Panc1 (cell line): ENCODE results near the gene PHACTR2. TPM values are rescaled to one million over a fixed set of nuclear protein-coding genes. Genes with fewer than 3 reads are reported as not detected.
A peak's percentile ranks its signal among the peaks of the same experiment; 100 is the strongest.

Source experiments
- ATAC-seq: fragments of 200-7000 bp; cut with Tn5 transposase; 2 replicates; pipeline ENCODE4 v1.9.1; 2020; ENCODE audit warnings: mild to moderate bottlenecking, moderate library complexity
- BruUV-seq: library from RNA; stranded (reverse); fragments of 400-500 nt; replicated peaks from 2 replicates; lab custom pipeline; 2021; lab: Mats Ljungman, UMichigan
- CTCF ChIA-PET: fragments of 300-600 bp; sonication (Branson Sonifier 250); formaldehyde crosslinking; loops from one replicate; lab custom pipeline; 2022; ENCODE audit warnings: antibody characterized with exemption; lab: Charles Lee
- POLR2A ChIA-PET: fragments of 300-600 bp; sonication (Branson Sonifier 250); formaldehyde crosslinking; loops from one replicate; lab custom pipeline; 2022; ENCODE audit warnings: antibody characterized with exemption; lab: Charles Lee
- DNase-seq: peaks from one replicate; pipeline ENCODE4 v3.0.0-alpha.2; 2010; ENCODE audit warnings: low read depth, low spot score
- H3K27ac ChIP-seq: 2 replicates; pipeline ENCODE4 v1.5.1; 2011; ENCODE audit warnings: mild to moderate bottlenecking, low read length, inconsistent platforms
- H3K27me3 ChIP-seq: fragments of 200-500 bp; sonication (Bioruptor generic); 2 replicates; pipeline ENCODE4 v1.6.0; 2014; ENCODE audit warnings: low read length, inconsistent platforms; ENCODE audit not compliant: control insufficient read depth, insufficient read depth
- H3K36me3 ChIP-seq: fragments of 200-500 bp; sonication (Bioruptor generic); 2 replicates; pipeline ENCODE4 v1.5.1; 2014; ENCODE audit warnings: inconsistent platforms, mild to moderate bottlenecking, low read length, moderate library complexity; ENCODE audit not compliant: control insufficient read depth, insufficient read depth
- H3K4me1 ChIP-seq: 2 replicates; pipeline ENCODE4 v1.5.1; 2011; ENCODE audit warnings: inconsistent platforms, mild to moderate bottlenecking, low read length, moderate library complexity; ENCODE audit not compliant: control insufficient read depth, insufficient read depth
- H3K4me3 ChIP-seq, 2 experiments: 2 replicates each; pipeline ENCODE4 v1.5.1; 2011 to 2012; ENCODE audit warnings: low read depth in 2 of 2, low read length in 2 of 2, mild to moderate bottlenecking in 2 of 2, inconsistent platforms in 1 of 2, moderate library complexity in 1 of 2
- H3K9me3 ChIP-seq: fragments of 200-500 bp; sonication (Bioruptor generic); 2 replicates; pipeline ENCODE4 v1.5.1; 2014; ENCODE audit warnings: low read depth, mild to moderate bottlenecking, inconsistent platforms, low read length, moderate library complexity; ENCODE audit not compliant: control insufficient read depth, insufficient read depth
- POLR2AphosphoS5 ChIP-seq: IDR thresholded peaks from 2 replicates; pipeline ENCODE4 v1.6.1; 2012; ENCODE audit warnings: mild to moderate bottlenecking, low read depth, low read length, moderate library complexity
- SIN3A ChIP-seq: IDR thresholded peaks from 2 replicates; pipeline ENCODE4 v1.6.1; 2012; ENCODE audit warnings: low read depth, mild to moderate bottlenecking, low read length, moderate library complexity, borderline replicate concordance; ENCODE audit not compliant: insufficient read depth
- TCF7L2 ChIP-seq: IDR thresholded peaks from 2 replicates; pipeline ENCODE4 v1.6.1; 2011; ENCODE audit warnings: mild to moderate bottlenecking, low read depth, low read length, inconsistent platforms
- in situ Hi-C: cut with HindIII; loops from 2 replicates; pipeline ENCODE4 v1.10.0; 2016; ENCODE audit warnings: low sequenced_read_pairs, low pct_unique_long_range_greater_than_20kb
- intact Hi-C: fragments of 100-400 bp; cut with micrococcal nuclease; formaldehyde crosslinking; loops from one replicate; pipeline ENCODE4 v1.10.0; 2022; ENCODE audit not compliant: unreplicated experiment
- total RNA-seq: library from RNA; stranded (reverse); gene quantifications from one replicate; pipeline ENCODE4 v1.2.1, GENCODE V29; 2021; ENCODE audit not compliant: unreplicated experiment
- TF ChIP-seq, protein P1 (sequence below): fragments of 450-650 bp; IDR thresholded peaks from 2 replicates; pipeline ENCODE4 v1.5.1; 2017; ENCODE audit warnings: mild to moderate bottlenecking
- TF ChIP-seq, protein P2 (sequence below), 2 experiments: IDR thresholded peaks; 2 replicates each; pipeline ENCODE4 v1.6.1; 2011 to 2012; ENCODE audit warnings: low read depth in 2 of 2, control low read depth in 1 of 2, low read length in 1 of 2, mild to moderate bottlenecking in 1 of 2, moderate library complexity in 1 of 2; ENCODE audit not compliant: insufficient read depth in 1 of 2

The PHACTR2 gene
- total RNA-seq, 1 experiment from 2014 or later = 59.9 TPM

GRCh38 chr6:143822584-143823024, 144.8 kb downstream of the PHACTR2 start:
- DNase-seq (no peak), ATAC-seq (no peak)
- in situ Hi-C loops = no loop called here
- Histone ChIP-seq H3K4me1 (peaks cover 10% of the 10 kb centered on the region), H3K27me3 (no peaks in the 10 kb centered on the region), H3K36me3 (no peaks in the 10 kb centered on the region; the same call in 1 of the 2 replicates), H3K9me3 (no peaks in the 10 kb centered on the region), H3K4me3 (no peak overlapping the region), H3K27ac (no peak overlapping the region; the same call in 1 of the 2 replicates)
- CTCF ChIA-PET = no interaction called here
- intact Hi-C loops = no loop called here
- BruUV-seq = no TSS peak
- POLR2A ChIA-PET = no interaction called here
- TF ChIP-seq, protein P1, sequence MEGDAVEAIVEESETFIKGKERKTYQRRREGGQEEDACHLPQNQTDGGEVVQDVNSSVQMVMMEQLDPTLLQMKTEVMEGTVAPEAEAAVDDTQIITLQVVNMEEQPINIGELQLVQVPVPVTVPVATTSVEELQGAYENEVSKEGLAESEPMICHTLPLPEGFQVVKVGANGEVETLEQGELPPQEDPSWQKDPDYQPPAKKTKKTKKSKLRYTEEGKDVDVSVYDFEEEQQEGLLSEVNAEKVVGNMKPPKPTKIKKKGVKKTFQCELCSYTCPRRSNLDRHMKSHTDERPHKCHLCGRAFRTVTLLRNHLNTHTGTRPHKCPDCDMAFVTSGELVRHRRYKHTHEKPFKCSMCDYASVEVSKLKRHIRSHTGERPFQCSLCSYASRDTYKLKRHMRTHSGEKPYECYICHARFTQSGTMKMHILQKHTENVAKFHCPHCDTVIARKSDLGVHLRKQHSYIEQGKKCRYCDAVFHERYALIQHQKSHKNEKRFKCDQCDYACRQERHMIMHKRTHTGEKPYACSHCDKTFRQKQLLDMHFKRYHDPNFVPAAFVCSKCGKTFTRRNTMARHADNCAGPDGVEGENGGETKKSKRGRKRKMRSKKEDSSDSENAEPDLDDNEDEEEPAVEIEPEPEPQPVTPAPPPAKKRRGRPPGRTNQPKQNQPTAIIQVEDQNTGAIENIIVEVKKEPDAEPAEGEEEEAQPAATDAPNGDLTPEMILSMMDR = no peak
- TF ChIP-seq TCF7L2 = no peak
- TF ChIP-seq, protein P2, sequence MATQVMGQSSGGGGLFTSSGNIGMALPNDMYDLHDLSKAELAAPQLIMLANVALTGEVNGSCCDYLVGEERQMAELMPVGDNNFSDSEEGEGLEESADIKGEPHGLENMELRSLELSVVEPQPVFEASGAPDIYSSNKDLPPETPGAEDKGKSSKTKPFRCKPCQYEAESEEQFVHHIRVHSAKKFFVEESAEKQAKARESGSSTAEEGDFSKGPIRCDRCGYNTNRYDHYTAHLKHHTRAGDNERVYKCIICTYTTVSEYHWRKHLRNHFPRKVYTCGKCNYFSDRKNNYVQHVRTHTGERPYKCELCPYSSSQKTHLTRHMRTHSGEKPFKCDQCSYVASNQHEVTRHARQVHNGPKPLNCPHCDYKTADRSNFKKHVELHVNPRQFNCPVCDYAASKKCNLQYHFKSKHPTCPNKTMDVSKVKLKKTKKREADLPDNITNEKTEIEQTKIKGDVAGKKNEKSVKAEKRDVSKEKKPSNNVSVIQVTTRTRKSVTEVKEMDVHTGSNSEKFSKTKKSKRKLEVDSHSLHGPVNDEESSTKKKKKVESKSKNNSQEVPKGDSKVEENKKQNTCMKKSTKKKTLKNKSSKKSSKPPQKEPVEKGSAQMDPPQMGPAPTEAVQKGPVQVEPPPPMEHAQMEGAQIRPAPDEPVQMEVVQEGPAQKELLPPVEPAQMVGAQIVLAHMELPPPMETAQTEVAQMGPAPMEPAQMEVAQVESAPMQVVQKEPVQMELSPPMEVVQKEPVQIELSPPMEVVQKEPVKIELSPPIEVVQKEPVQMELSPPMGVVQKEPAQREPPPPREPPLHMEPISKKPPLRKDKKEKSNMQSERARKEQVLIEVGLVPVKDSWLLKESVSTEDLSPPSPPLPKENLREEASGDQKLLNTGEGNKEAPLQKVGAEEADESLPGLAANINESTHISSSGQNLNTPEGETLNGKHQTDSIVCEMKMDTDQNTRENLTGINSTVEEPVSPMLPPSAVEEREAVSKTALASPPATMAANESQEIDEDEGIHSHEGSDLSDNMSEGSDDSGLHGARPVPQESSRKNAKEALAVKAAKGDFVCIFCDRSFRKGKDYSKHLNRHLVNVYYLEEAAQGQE (IDR thresholded peaks at IDR 0.05; ENCODE audit: insufficient read depth in 1 of 2, low read depth in 2 of 2, low read length in 1 of 2) = no peak
- no peak for TF ChIP-seq SIN3A
- TF ChIP-seq POLR2AphosphoS5 = no peak

- POLR2A ChIA-PET = no interaction called here
- Histone ChIP-seq H3K4me1 (peaks cover 10% of the 10 kb centered on the region), H3K9me3 (no peaks in the 10 kb centered on the region), H3K27ac (0 out of 2 replicates have a peak overlapping the region, but pooled peaks have one; percentile 35), H3K36me3 (no peaks in the 10 kb centered on the region; the same call in 1 of the 2 replicates), H3K27me3 (no peaks in the 10 kb centered on the region), H3K4me3 (no peak overlapping the region)
- BruUV-seq = no TSS peak
- in situ Hi-C loops (no loop called here), intact Hi-C loops (no loop called here)
- TF ChIP-seq, protein P2 (IDR thresholded peaks at IDR 0.05; ENCODE audit: insufficient read depth in 1 of 2, low read depth in 2 of 2, low read length in 1 of 2) = no peak
- TF ChIP-seq POLR2AphosphoS5 (no peak), TCF7L2 (no peak), SIN3A (no peak)
- TF ChIP-seq, protein P1 = no peak
- CTCF ChIA-PET = no interaction called here
- no peak for DNase-seq
- ATAC-seq = no peak
These were observed 145.8 kb downstream of the PHACTR2 start for GRCh38 chr6:143823548-143823947.
